Measurements from ENCODE around the gene SMAD5.

DNA sequence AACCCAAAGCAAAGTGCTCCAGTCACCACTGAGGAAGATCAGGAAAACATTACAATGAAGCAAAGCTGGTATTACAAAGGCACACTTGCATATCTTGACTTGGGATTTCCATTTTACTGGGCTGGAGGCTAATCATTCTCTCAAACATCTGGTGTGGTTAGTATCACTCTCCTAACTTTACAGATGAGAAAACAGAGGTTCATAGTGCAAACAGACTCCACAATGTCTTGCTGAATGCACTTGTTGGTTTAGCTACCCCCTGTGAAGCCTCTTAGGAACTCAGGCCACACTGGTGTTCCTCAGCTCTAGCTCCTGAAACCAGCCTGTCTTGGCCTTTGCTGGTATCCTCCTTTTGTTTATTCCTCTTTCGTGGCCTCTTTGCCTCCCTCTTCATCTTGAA is 29.5 kb upstream of the SMAD5 start:
- TF ChIP-seq POLR2A (IDR thresholded peaks at IDR 0.05), result no peak
- TF ChIP-seq, protein P1, sequence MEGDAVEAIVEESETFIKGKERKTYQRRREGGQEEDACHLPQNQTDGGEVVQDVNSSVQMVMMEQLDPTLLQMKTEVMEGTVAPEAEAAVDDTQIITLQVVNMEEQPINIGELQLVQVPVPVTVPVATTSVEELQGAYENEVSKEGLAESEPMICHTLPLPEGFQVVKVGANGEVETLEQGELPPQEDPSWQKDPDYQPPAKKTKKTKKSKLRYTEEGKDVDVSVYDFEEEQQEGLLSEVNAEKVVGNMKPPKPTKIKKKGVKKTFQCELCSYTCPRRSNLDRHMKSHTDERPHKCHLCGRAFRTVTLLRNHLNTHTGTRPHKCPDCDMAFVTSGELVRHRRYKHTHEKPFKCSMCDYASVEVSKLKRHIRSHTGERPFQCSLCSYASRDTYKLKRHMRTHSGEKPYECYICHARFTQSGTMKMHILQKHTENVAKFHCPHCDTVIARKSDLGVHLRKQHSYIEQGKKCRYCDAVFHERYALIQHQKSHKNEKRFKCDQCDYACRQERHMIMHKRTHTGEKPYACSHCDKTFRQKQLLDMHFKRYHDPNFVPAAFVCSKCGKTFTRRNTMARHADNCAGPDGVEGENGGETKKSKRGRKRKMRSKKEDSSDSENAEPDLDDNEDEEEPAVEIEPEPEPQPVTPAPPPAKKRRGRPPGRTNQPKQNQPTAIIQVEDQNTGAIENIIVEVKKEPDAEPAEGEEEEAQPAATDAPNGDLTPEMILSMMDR (IDR thresholded peaks at IDR 0.05), result no peak
